NCI-H226 (cell line): ENCODE data around the gene NTF4.
"Not testable (repeated sequence)": the region's sequence is repeated elsewhere in the genome, so short reads cannot be mapped to it uniquely, and the experiment has no call there.

ENCODE experiments used
- DNase-seq: peaks from one replicate; pipeline ENCODE4 v3.0.0-alpha.2; 2015

The NTF4 gene

GRCh38 chr19:49086296-49086695 lies 21.7 kb upstream of the NTF4 start:
- DNase-seq = no peak

- DNase-seq = no peak
Measured at GRCh38 chr19:49085868-49086232, 21.2 kb upstream of the NTF4 start.

GRCh38 chr19:49085020-49085867 lies 20.6 kb upstream of the NTF4 start, which contains the start of gene SNRNP70:
TSS of gene SNRNP70 (plus strand) at chr19:49085451. CDS start at chr19:49086415, 964 bp downstream.
- DNase-seq = peak; percentile 98

DNA sequence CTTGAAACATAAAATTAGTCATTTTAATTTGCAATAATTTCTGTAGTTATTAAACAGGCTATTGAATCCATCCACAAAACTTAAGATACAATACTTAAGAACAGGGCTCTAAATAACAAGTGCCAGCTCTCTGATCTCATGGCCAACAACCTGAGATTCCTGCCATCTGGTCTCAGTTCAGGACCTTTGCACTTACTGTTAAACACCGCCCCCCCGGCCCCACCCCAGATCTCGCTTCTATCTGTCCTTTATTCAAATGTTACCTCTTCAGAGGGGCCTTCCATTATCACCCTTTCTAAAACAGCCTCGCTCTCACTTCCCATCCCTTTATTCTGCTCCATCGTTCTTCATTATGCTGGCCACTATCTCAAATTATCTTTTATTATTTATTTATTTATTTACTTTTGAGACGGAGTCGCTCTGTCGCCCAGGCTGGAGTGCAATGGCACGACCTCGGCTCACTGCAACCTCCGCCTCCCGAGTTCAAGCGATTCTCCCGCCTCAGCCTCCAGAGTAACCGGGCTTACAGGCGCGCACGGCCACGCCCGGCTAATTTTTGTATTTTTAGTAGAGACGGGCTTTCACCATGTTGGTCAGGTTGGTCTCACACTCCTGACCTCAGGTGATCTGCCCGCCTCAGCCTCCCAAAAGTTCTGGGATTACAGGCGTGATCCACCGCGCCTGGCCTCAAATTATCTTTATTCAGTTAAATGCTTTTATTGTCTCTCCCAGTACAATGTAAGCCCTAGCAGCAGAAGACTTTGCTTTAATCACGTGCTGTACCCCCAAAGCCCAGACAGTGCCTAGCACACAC lies 19.8 kb upstream of the NTF4 start:
- DNase-seq = no peak

DNA sequence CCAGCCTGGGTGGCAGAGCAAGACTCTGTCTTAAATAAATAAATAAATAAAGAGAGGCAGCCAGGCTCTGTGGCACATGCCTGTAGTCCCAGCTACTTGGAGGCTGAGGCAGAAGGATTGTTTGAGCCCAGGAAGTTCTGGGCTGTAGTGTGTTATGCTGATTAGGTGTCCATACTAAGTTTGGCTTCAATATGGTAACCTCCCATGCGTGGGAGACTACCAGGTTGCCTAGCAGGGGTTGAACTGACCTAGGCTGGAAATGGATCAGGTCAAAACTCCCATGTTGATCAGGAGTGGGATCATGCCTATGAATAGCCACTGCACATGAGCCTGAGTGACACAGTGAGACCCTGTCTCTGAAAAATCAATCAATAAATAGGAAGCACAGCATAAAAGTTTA lies 16.7 kb upstream of the NTF4 start:
- no peak for DNase-seq

GRCh38 chr19:49080392-49080791 lies 15.8 kb upstream of the NTF4 start:
- no peak for DNase-seq

- DNase-seq = peak; percentile 24
Measured at GRCh38 chr19:49074869-49075268, 10.3 kb upstream of the NTF4 start.

DNA sequence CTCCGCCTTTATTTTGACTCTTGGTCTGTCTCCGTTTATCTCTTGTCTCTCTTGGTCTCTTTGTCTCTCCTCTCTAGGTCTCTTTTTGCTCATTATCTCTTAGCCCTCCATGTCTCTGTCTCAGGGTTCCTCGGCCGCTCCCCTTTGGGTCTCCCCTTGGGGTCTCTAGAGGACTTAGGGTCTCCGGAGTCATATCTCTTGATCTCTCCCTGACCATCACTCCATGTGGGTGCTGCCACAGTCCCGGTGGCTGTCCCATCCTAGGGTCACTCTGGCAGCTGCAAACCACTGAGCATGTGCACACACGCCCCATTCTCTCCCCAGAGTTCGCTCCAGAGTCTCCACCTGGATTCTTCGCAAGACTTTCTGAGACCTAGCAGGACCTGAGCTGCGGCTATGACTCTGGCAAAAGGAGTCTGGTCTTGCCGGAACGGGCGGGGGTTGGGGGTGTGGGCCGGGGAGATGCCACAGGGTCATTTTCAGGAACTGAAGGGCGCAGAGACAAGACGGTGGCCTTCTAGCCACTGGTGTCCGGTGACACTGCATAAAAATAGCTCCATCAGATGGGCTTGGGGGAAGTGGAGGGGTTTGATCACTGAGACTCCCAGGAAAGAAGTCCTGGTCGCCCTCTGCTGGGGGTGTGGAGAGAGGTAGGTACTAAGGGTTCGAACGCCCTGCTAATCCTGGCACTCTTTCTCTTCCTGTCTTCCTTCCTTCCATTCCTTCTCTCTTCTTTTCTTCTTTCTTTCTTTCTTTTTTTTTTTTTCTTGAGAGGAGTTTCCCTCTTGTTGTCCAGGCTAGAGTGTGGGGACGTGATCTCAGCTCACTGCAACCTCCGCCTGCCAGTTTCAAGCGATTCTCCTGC lies 9.1 kb upstream of the NTF4 start:
- DNase-seq = no peak

DNA sequence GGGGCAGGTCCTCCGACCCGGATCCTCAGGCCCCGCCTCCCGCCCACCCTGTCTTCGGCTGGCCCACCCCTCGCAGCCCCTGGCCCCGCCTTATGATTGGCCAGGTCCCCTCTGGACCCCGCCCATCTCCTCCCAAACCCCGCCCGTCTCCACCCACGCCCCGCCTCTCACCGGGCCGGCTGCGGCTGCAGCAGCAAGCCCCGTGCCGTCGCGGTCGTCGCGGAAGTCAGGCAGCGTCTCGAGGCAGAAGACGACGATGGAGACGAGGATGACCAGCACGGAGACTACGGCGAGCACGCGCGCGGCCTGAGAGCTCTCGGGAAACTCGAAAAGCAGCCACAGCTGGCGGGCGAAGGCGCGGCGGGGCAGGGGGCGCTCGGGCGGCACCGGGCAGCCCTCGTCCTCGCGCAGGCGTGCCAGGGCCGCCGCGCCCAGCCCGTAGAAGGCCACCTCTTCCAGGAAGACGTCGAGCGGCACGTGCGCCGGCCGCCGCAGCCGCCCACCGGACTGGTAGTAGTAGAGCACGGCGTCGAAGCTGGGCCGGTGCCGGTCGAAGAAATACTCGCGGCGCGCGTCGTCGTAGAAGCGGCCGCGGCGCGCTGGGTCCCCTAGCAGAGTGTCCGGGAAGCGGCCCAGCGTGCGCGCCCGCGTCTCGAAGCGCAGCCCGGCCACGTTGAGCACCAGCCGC lies 7.4 kb upstream of the NTF4 start:
- no peak for DNase-seq

- no peak for DNase-seq
Measured at GRCh38 chr19:49070416-49070815, 5.8 kb upstream of the NTF4 start.

DNA sequence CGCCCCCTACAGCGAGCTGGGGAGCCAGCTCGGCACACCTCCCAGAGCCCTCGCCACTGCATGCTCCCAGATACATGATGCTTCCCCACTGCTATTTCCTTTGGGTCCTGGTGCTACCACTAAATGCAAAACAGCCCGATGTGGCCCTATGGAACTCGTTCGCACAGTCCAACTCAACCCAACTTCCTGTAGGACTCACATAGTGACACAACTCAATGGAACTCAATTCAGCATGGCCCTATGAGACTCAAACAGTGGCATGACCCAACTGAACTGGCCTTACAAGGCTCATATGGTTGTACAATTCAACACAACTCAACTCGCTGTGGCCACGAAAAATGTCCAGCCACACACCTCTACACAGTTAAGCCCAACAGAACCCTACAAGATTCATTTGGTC lies 4.4 kb upstream of the NTF4 start:
- no peak for DNase-seq

DNA sequence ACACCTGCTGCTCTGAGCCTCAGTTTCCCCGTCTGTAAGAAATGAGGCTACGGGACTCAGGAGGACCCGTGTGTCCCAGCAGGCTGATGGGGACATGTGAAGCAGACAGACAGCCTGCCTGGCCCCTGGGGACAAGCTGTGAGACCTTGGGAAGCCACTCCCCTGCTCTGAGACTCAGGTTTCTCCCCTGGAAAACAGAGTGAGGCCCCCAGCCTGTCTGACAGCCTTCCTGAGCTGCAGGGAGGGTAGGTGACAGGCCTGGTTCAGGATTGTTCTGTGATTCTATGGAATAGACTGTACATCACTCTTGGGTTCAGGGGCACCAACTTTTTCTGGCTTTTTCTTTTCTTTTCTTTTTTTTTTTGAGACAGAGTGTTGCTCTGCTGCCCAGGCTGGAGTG lies 2.9 kb upstream of the NTF4 start:
- no peak for DNase-seq

DNA sequence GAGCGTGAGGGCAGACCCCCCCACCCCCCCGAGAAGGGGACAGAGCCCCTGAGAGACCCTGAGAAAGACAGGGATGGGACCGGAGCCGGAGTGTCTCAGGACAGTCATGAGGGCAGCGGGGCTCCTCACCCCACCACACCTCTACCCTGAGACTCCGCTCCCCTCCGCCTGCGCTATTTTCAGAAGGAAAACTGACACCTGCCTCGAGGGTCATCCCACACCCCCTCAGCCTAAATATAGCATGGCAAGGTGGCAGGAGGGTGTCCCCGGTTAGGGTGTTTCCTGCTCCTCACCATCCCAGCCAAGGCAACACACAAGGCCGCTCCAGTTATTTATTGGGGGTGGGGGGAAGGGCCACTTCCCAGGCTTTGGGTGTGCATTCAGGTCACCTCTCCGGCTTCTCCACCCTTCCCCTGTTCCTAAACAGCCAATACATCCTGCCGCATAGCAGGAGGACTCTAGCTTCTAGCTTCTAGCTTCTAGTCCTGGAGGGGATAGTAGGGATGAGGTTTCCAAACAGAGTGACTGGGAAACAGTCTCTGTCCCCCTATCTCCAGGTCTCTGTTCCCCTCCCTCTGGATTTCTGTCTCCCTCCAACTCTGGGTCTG lies 1.4 kb upstream of the NTF4 start:
- DNase-seq = no peak

GRCh38 chr19:49064029-49064629 lies 489 bp downstream of the NTF4 start:
- DNase-seq = no peak

- DNase-seq = no peak
Measured at GRCh38 chr19:49061445-49061844, 3.2 kb downstream of the NTF4 start.

- no peak for DNase-seq
Measured at GRCh38 chr19:49061000-49061399, 3.6 kb downstream of the NTF4 start.

DNA sequence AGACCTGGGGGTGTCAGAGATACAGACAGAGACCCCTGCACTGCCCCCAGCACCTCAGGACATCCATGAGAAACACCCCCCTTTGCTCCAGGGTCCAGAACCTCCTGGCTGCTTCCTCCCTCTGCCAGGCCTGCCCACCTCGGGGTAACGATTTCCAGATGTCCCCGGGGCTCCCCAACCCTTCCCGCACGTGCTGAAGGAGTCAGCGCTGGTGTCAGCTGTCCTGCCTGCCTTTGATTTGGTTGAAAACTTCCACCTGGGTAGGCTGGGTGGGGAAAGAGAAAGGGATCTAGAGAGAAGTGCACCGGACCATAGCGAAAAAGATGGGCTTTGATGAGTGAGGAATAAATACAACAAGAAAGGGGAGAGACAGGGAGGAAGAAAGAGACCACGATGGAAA lies 5.6 kb downstream of the NTF4 start:
- no peak for DNase-seq

DNA sequence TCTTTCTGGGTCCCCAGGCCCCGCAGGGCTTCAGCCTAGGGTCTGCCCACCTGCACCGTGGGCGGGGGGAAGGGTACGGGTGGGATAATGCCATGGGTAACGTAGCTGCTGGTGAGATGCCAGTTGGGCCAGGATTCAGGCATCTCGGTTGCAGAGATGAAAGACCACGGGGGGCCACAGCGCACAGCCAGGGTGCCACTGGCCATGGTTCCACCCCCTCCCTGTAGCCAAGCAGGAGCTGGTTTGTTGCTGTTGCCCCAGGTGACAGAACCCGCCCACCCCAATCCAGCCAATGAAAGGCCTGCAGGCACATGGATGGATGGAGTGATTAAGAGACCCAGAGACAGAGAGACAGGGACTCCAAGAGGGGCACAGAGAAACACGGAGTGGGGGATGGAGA lies 6.1 kb downstream of the NTF4 start:
- no peak for DNase-seq

DNA sequence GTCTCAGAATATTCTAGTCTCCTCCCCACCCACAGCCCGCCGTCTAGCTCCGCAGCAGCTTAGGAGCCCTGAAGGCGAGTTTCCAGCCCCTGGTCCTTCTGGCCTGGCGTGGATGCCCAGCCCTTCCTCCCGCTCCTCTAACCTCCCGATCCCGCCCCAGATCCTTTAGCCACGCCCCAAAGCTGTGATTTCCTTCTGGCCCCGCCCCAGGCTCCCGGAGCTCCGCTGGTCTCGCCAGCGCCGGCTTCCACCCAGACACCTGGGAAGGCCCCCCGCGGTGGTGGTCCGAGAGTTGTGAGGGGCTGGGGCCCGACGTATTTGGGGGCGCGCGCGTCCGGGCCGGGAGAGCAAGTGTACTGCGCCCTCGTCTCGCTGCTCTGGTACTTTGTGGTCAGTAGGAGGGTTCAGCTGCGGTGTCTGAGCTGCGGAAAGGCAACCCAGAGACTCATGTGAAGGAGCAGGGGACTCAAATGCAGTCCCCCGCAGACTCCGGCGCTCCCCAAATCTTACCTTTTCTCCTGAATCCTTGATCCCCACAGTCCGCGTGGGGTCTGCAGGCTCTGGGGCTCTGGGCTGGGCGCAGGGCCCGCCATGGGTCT lies 6.9 kb downstream of the NTF4 start, which contains the start of gene CGB7:
Gene CGB7, minus strand, starts transcription at position 114 of the 599 bp plus-strand sequence. CDS start 2,374 bp downstream, outside the sequence.
- DNase-seq = peak; percentile 67

GRCh38 chr19:49056902-49057596 lies 7.6 kb downstream of the NTF4 start:
- not testable (repeated sequence) for DNase-seq
